Measurements from ENCODE around the gene SINHCAF.

SINHCAF gene

DNA sequence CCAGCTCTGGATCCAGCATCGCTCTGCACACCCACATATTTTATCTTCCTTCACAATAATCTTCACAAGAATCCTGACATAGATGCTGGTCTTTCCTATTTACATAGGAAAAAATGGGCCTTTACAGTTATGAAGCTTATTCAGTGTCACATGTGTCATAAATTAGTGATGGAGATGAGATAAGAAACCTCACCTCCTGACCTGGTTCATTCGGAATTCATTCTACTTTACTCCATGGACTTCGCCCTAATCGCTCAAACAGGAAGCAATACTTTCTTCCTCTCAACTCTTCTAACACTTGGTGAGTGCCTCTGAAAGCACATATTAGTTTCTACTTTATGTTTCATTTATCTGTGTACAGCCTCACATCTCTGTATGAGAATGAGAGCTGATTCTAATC lies 12.0 kb upstream of the SINHCAF start:
- POLR2A ChIA-PET (ENCODE audit: low non-redundant PET): no interaction called here
- CTCF ChIA-PET: no interaction called here
- no peak for DNase-seq (ENCODE audit: low spot score)
- no peak overlapping the region for H3K27ac ChIP-seq
- TF ChIP-seq, protein P1, sequence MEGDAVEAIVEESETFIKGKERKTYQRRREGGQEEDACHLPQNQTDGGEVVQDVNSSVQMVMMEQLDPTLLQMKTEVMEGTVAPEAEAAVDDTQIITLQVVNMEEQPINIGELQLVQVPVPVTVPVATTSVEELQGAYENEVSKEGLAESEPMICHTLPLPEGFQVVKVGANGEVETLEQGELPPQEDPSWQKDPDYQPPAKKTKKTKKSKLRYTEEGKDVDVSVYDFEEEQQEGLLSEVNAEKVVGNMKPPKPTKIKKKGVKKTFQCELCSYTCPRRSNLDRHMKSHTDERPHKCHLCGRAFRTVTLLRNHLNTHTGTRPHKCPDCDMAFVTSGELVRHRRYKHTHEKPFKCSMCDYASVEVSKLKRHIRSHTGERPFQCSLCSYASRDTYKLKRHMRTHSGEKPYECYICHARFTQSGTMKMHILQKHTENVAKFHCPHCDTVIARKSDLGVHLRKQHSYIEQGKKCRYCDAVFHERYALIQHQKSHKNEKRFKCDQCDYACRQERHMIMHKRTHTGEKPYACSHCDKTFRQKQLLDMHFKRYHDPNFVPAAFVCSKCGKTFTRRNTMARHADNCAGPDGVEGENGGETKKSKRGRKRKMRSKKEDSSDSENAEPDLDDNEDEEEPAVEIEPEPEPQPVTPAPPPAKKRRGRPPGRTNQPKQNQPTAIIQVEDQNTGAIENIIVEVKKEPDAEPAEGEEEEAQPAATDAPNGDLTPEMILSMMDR (conservative IDR thresholded peaks at IDR 0.05; ENCODE audit: low read depth): no peak

DNA sequence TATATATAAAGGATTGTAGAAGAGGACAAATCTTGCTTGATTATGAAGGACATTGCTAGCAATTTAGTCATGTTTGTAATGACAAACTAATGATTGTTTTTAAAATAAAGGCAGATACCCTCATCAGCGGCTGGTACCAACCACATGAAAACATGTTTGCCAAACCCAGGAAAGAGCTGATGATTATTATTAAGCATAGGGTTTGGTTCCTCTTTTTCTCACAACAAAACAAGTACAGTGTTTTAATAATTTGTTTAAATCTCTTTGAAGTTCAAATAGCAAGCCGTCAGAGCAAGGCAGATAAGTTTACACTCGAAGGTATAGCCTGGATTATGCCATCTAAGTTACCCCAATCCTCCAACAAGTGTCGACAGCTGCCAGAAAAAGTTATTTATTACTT lies 5.3 kb upstream of the SINHCAF start:
- ChIA-PET POLR2A (ENCODE audit: low non-redundant PET) (no interaction called here), CTCF (interaction anchor here (0.5 kb wide), 1 partner anchor 970 kb away, joined by 5 read pairs; no protein-coding TSS in a partner anchor)
- DNase-seq (ENCODE audit: low spot score): no peak
- no peak overlapping the region for H3K27ac ChIP-seq
- TF ChIP-seq, protein P1 (conservative IDR thresholded peaks at IDR 0.05; ENCODE audit: low read depth): no peak

DNA sequence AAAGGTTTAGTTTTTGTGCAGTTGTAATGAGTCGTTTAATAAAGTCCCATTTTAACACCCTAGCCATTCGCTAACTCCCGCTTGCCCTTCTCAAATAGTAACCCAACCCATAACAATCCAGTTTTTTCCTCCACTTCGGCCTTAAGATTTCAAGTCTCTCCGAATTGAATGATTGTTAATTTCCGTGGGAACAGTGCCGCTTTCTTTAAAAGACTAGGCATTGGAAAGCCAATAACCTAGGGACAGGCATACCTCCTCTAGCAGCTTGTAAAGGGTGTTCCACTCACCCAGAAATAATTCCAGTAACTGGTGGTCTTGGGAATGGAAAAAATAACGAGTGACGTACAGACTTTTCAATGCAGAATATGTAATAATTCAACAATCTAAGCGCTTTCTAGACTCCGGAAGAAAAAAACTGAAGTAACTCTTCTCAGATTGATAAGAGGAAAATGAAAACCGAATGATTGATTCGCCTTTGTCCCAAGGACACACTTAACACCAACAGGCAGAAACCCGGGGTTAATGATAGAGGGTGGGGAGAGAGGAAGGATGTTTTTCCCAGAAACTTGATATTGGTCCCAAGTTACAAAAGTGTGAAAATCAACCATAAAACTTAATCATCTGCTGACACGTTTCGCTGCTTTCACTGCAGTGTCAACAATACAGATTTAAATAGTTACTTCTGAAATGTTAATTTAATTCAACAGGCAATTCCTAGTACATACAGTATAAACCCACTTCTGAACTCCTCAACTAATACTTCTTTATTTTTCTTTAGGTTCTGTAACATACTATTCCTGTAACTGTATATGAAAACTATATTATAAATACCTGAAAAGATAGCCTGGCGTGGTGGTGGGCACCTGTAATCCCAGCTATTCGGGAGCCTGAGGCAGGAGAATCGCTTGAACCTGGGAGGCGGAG lies 1.0 kb upstream of the SINHCAF start:
- H3K27ac ChIP-seq: no peak overlapping the region
- ChIA-PET CTCF (interaction anchor here (0.7 to 0.9 kb wide), 2 partner anchors 15 to 76 kb away, joined by 3 to 4 read pairs; no protein-coding TSS in a partner anchor), POLR2A (ENCODE audit: low non-redundant PET) (interaction anchor here (0.6 kb wide), 2 partner anchors 67 to 309 kb away, joined by 3 read pairs; no protein-coding TSS in a partner anchor)
- TF ChIP-seq, protein P1 (conservative IDR thresholded peaks at IDR 0.05; ENCODE audit: low read depth): no peak
- DNase-seq (ENCODE audit: low spot score): no peak

DNA sequence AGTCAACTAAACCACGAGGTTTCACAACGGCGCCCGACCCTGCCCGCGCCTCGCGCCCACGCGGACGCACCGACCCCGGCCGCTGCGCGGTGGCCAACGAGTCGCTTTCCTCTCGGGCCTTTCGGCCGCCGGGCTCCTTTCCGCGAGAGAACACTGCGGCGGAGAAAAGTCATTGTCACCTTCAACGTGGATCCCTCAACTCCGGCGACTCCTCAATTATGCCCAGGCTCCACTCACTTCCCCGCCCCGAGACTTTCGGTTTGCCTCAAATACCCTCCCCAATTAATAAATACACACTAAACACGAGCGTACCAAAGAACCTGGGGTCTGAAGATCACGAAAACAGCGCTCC lies 450 bp downstream of the SINHCAF start:
- DNase-seq (ENCODE audit: low spot score): no peak
- ChIA-PET POLR2A (ENCODE audit: low non-redundant PET) (interaction anchor here (0.6 kb wide), 1 partner anchor 9 kb away, joined by 3 read pairs; no protein-coding TSS in a partner anchor), CTCF (interaction anchor here (0.6 kb wide), 1 partner anchor 1512 kb away, joined by 4 read pairs; no protein-coding TSS in a partner anchor)
- H3K27ac ChIP-seq: peak overlapping the region; percentile 87
- TF ChIP-seq, protein P1 (conservative IDR thresholded peaks at IDR 0.05; ENCODE audit: low read depth): no peak

DNA sequence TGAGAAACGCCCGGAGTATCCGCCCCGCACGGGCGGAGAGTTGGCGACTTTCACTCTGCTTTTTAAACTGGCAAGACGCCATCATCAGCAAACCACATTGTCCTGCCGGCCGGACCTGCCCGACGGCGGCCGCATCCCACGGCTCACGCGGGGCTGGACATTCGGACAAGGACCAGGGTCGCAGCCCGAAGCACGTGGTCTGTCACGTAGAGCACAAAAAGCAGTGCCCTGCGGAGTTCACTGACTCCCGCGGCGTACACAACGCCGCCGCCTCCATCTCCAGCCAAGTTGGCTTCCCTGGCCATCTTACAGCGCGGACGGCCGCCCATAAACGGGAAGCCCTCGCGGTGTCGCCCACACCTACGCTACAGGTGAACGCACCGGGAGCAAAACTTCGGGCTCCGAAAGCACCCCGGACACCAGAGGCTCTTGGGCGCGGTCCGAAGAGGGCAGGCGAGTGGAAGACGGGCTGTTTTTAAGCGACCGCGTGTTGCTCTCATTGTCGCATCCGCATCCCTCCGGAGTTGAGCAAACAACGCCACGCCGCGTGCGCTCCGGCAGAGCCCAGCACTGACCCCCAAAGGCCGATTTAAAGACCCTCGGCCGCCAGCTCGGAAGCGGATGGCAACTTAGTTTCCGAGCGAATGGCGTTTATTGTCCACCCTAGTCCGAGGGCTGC lies 966 bp downstream of the SINHCAF start:
- CTCF ChIA-PET: interaction anchor here (0.6 kb wide), 1 partner anchor 1513 kb away, joined by 4 read pairs; no protein-coding TSS in a partner anchor
- TF ChIP-seq, protein P1 (conservative IDR thresholded peaks at IDR 0.05; ENCODE audit: low read depth): no peak
- H3K27ac ChIP-seq: peak overlapping the region; percentile 87
- POLR2A ChIA-PET (ENCODE audit: low non-redundant PET): no interaction called here
- DNase-seq (ENCODE audit: low spot score): peak; percentile 36

DNA sequence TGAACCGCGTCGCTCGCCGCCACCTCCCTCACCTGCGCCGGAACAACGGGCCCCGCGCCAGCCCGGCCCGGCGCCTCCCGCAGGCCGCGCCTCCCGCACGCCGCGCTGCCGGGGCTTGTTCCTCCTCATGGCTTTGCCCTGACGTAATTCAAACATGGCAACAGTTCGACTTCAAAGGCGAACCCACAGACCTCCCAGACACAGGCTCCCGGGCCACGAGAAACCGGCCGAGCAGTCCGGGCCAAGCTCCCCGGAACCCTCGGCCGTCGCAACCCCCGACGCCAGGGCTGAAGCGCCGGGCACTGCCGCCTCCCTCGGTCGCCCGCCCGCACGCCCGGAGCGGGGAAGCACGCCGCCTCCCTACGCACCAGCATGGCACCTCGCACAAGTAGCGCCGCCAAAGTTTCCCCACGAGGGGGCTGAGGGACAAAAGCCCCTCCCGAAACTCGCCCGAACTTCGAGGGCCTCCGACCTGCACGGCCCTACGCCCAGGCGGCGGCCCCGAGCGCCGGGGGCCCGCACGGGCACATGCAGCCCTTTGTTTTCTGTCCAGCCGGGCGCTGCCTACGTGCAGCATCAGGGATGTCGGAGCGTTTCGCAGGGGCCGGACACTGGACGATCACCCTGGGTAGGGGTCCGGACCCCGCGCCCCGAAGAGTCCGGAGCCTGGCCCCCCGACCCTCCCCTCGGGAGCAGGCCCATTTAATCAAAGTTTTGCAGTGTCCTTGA lies 1.7 kb downstream of the SINHCAF start:
- peak; percentile 72 for DNase-seq (ENCODE audit: low spot score)
- POLR2A ChIA-PET (ENCODE audit: low non-redundant PET): no interaction called here
- peak overlapping the region; percentile 87 for H3K27ac ChIP-seq
- TF ChIP-seq, protein P1 (conservative IDR thresholded peaks at IDR 0.05; ENCODE audit: low read depth): no peak
- CTCF ChIA-PET: interaction anchor here (0.6 kb wide), 1 partner anchor 151 kb away, joined by 3 read pairs; no protein-coding TSS in a partner anchor
